ENCODE data around the gene MYO5A.

MYO5A gene

GRCh38 chr15:52532427-52532826 is 3.7 kb upstream of the MYO5A start:
- in situ Hi-C loops (cut with HindIII; ENCODE audit: low sequenced_read_pairs) = no loop called here
- TF ChIP-seq CTCF (IDR thresholded peaks at IDR 0.05; ENCODE audit: low read depth, low read length) = no peak
- no peak for DNase-seq (ENCODE audit: low read depth, low spot score)
- no peak overlapping the region for H3K4me3 ChIP-seq (ENCODE audit: low read depth, low read length)

DNA sequence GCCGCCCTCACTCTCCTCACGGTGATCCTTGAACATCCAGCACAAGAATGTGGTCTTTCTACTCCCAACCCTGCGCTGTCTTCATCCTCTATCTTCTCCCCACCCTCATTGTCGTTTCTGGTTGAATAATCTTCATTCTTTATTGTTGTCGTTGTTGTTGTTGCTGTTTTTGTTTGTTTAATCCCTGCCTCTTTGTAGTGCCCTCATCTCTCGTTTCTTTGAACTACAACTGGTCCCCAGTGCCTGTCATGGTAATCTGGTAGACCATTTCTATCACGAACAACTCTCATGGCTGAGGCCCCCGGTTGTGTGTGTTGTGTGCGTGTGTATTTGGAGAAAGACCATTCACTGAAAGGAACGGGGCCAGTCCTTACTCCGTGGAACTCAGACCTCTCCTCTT is 1.3 kb upstream of the MYO5A start:
- in situ Hi-C loops (cut with HindIII; ENCODE audit: low sequenced_read_pairs) = no loop called here
- H3K4me3 ChIP-seq (ENCODE audit: low read depth, low read length) = peak overlapping the region; percentile 62
- no peak for DNase-seq (ENCODE audit: low read depth, low spot score)
- TF ChIP-seq CTCF (IDR thresholded peaks at IDR 0.05; ENCODE audit: low read depth, low read length) = no peak

- H3K4me3 ChIP-seq (ENCODE audit: low read depth, low read length) = peak overlapping the region; percentile 62
- in situ Hi-C loops (cut with HindIII; ENCODE audit: low sequenced_read_pairs) = no loop called here
- DNase-seq (ENCODE audit: low read depth, low spot score) = peak; percentile 21
- no peak for TF ChIP-seq CTCF (IDR thresholded peaks at IDR 0.05; ENCODE audit: low read depth, low read length)
These were observed 753 bp upstream of the MYO5A start for GRCh38 chr15:52529341-52529924.

- in situ Hi-C loops (cut with HindIII; ENCODE audit: low sequenced_read_pairs) = no loop called here
- peak overlapping the region; percentile 62 for H3K4me3 ChIP-seq (ENCODE audit: low read depth, low read length)
- DNase-seq (ENCODE audit: low read depth, low spot score) = peak; percentile 38
- no peak for TF ChIP-seq CTCF (IDR thresholded peaks at IDR 0.05; ENCODE audit: low read depth, low read length)
These were observed 643 bp downstream of the MYO5A start for GRCh38 chr15:52527911-52528563.

DNA sequence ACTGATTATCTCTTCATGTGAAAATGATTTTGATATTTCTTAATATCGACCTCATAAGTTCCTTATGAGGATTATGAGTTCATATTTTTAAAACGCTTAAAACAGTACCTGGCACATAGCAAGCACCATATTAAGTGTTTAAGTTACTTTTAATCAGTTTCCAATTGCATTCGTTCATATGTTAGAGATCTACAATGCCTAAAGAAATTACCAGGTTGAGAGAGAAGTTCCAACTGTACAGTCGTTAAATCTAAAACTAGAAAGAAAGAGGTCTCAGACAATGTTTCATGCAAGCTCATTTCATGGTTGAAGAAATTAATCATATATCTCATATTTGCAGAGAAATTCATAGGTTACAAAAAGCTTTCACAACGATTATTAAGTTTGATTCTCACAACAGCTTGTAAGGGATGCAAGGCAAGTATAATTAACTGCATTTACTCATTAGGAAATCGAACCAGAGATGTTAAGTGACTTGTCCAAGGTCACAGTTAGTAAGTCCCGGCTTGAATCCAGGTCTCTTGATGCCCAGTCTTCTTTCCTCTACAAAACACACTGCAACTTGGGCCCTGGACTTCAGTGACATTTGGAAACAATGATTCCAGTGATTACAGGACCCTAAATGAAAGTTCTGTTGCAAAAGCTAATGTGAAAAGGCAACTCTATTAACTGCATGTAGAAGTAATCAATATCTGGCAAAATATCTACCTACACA is 1.3 kb downstream of the MYO5A start:
- in situ Hi-C loops (cut with HindIII; ENCODE audit: low sequenced_read_pairs) = no loop called here
- TF ChIP-seq CTCF (IDR thresholded peaks at IDR 0.05; ENCODE audit: low read depth, low read length) = no peak
- no peak for DNase-seq (ENCODE audit: low read depth, low spot score)
- peak overlapping the region; percentile 62 for H3K4me3 ChIP-seq (ENCODE audit: low read depth, low read length)

- no peak for TF ChIP-seq CTCF (IDR thresholded peaks at IDR 0.05; ENCODE audit: low read depth, low read length)
- DNase-seq (ENCODE audit: low read depth, low spot score) = no peak
- in situ Hi-C loops (cut with HindIII; ENCODE audit: low sequenced_read_pairs) = no loop called here
- H3K4me3 ChIP-seq (ENCODE audit: low read depth, low read length) = no peak overlapping the region
These were observed 4.2 kb downstream of the MYO5A start for GRCh38 chr15:52524223-52525136.

Measured in astrocyte of the spinal cord (primary cell).